Right lung (tissue), 5 donors: Measurements from ENCODE around the gene S100A12. TPM values are rescaled to one million over a fixed set of nuclear protein-coding genes. Genes with fewer than 3 reads are reported as not detected.

Experiments
- DNase-seq, 2 donors: peaks; one replicate each; pipeline ENCODE4 v3.0.0-alpha.2; 2013
- polyA plus RNA-seq, 5 donors: library from polyadenylated mRNA; unstranded; fragments of 120-200 nt; gene quantifications; one replicate each; pipeline versions ENCODE4 v1.2.1 to v1.2.3, GENCODE V29; 2013; ENCODE audit warnings: inconsistent platforms in 1 of 5, low replicate concordance in 1 of 5; ENCODE audit not compliant: insufficient read length in 5 of 5, insufficient read depth in 1 of 5

S100A12 gene
- polyA plus RNA-seq, 5 donors, result 1.2 to 3.8 (median 3.0) TPM

DNA sequence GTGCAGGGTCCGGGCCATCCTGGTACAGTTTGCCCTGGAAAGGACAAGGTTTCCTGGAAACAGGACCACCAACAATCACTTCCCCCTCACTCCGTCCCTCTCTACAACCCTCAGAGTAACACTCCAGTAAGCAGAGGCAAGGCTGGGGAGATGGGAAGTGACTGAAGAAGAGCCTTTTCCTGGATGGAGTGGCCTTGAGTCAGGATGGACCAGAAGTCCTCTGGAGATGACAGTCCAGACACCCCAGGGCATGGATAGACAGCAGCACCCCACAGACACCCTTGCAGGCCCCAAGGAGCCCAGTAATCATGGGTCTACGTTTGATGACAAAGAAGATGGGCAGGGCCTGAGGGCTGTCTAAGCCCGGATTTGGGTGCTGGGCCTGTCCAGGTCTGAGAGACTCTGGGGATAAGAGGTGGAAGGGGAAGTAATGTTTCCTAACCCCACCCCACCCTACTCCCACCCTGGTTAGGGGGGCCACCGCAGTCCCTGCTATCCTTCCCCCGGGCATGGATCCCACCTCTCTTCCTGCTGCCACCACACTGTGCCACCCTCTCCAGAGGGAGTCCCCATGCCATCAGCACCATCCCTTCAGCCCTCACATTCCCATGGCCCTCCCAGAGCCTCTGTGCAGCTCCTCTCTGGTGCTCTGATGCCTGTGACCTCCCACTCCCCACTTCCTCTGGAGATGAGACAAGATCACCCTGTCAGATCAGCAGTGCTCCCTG lies 22.7 kb upstream of the S100A12 start:
- no peak for DNase-seq

DNA sequence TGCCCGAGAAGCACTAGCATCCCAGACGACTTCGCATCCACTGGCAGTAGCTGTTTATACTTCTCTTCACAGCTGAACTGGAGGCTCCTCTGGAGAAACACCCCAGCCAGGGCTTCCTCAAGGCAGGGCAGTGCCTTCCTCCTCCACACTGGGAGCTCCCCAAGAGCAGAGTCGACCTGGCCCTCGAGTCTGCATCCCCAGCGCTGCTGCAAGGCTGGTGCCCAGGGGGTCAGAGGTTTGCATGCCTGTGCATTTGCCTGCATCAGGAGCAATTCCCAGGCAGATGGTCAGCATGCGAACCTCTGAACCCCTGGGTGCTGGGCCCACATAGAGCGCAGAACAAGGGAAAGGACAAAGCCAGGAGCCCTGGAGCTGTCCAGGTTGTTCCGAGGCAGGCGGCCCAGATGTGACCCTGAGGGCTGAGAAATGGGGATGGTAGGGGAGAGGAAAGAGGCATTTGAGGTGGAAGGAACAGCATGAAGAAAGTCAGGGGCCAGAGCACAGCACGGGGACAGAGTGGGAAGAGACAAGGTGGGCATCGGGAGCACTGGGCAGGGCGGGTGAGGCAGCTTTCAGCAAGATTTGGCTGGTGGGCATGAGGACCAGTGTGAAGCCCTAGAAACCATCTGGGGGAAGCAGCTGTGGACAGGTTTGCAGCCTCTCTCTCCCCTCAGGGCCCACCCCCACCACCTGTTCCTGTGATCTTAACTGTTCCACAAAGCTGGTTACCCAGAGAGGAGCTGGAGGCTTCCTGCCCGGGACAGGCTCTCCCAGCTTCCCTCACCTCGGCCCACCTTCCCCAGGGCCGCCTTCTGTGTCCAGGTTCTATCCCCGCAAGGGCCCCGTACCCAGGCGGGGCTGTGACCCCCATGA lies 21.9 kb upstream of the S100A12 start:
- no peak for DNase-seq

DNA sequence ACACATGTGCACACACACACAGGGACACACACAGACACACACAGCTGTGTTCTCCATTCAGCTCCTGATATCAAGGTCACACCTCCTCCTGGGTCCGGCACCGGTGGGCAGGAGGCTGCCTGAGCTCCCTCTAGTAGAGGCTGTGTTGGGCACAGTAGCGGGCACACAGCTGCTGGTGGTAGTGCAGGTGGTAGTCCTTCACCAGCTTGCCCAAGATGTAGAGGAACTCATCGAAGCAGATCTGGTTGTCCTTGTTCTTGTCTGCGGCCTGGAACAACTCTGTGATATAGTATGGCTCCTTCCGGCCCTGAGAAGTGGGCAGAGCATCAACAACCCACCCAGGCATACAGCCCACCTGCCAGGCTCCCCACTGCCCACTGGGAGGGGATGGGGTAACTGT lies 21.0 kb upstream of the S100A12 start:
- DNase-seq, result no peak

DNA sequence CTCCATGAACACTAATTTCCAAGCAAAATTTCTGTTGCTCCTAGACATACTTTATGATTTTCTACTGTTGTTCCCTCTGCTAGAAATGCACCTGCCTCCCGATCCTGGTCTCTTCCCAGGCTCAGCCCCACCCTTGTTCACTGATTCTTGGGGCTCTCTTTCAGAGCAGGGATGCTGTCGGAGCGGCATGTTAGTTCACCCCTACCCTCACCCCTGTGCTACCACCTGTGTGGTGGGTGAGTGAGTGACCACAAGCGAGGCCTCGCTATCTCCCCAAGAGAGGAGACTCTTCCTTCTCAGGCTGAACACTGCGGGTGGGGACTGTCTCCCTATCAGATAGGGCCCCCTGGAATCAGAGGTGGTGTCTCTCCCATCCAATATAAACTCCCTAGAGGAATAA lies 20.4 kb upstream of the S100A12 start:
- DNase-seq, result no peak

DNA sequence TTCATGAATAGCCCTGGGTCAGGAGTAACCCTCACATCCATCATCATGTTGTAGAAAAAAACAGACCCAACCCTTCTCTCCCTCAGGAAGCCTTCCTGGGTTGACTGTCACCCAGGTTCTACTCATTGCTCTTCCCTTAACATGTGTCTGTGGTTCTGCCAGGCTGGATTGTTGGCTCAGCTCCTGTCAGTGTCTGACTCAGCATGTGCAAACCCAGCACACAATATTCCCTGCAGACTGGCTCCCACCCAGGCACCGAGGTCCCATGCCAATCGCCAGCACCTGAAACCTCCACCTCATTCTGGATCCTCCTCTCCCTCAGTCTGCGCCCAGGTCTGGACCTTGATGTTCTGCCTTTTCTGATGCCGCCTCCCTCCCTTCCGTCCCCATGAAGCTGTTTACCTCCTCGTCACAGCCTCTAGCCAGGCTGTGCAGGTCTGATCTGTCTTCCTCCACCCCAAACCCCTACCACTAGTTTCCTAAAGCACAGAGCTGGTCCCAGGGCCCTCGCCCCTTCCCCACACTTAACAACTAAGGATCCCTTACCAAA lies 19.8 kb upstream of the S100A12 start:
- DNase-seq, result no peak

DNA sequence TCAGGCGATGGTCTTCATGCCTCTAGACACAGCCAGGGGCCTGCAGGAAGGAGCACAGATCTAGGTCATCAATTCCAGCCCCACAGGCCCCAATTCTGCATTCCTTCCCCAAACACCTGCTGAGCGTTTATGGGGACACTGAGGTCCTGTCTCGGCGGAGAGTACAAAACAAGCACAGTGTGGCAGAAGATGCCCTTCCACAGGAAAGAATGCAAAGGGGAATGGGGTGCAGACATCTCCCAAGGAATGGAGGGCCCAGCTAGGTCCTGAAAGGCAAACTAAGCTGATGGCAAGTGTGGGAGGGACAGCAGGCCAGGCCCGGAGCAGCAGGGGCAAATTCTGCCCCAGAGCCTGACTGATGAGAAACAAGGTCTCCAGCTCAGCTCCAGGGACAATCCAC lies 19.0 kb upstream of the S100A12 start:
- DNase-seq, result no peak

DNA sequence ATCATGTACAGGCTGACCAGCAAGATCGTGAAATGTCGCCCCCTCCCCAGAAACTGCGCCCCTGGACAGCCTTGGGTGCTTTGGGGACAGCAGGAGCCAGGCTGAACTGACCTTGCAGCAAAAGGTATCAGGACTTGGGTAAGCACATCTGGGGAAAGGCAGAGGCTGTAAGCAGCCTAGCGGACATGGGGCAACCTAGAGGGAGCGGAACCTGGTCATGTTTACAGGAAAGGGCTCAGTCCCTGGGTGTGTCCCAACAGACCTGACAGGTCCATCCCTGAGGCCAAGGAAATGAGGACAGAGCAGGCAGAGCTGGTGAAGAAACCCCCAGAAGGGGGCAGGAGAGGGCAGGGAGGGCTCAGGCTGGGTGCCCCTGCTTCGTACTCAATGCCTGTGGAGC lies 18.5 kb upstream of the S100A12 start:
- DNase-seq, result no peak

DNA sequence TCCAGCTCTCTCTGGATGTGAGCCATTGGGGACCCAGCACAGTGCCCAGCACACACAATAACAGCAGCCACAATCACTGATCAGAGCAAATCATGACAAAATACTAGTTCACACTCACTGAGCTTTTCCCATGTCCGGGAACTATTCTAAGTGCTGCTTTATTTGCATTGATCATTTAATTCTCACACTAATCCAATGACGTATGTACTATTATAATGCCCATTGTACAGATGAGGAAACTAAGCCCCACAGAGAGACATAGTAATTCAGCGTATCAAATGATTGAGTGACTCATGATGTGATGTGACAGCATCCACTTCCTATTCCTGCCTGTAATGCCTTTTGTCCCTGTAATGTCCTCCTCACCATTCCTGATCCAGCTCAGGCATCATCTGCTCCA lies 17.4 kb upstream of the S100A12 start:
- DNase-seq, result no peak

DNA sequence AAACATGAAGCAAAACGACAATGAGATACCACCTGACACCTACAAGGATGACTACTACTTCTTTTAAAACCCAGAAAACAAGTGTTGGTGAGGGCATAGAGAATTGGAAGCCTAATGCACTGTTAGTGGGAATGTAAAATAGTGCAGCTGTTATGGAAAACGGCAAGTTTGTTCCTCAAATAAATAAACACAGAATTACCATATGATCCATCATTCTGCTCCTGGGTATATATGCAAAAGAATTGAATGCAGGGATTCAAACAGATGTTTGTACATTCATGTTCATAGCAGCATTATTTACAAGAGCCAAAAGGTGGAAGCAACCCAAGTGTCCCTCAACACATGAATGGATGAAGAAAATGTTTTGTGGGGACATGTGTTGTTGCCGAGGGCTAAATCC lies 16.8 kb upstream of the S100A12 start:
- DNase-seq, result no peak

DNA sequence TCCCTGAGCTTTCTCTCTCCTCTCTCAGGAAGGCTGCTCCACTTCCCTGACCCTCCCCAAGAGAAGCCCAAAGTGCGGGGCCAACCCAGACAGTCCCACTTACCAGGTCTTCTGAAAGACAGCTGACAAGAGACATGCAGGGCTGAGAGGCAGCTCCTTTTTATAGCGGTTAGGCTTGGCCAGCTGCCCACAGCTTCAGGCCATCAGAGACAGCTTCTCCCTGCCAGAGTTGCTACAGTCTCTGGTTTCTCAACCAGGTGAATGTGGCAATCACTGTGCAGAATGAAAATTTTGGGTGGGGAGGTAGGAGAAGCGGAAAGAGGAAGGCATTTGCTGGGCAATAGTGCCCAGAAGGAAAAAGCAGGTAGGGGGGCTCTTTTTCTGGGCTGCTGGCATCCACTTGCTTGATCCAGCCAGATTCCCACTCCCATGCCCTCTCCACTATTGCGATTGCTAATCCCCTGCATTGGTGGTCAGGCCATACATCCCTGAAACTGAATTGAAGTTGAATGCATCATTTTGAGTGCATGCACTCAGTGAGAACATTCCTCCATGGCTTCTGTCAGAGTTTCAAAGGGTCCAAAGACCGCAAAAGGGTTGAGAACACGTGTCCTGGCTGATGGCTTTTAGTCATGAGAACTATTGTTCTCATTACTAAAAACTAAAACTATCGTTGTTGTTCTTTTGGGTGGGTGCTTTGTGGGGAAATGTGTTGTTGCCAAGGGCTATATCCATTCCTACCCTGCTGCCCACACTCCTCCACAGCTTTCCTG lies 15.7 kb upstream of the S100A12 start, which contains the start of gene S100A8:
Gene S100A8, minus strand, starts transcription at position 136 of the 773 bp plus-strand sequence. CDS start 538 bp downstream, outside the sequence.
- peak in 1 of 2 donors; percentile 1 for DNase-seq

DNA sequence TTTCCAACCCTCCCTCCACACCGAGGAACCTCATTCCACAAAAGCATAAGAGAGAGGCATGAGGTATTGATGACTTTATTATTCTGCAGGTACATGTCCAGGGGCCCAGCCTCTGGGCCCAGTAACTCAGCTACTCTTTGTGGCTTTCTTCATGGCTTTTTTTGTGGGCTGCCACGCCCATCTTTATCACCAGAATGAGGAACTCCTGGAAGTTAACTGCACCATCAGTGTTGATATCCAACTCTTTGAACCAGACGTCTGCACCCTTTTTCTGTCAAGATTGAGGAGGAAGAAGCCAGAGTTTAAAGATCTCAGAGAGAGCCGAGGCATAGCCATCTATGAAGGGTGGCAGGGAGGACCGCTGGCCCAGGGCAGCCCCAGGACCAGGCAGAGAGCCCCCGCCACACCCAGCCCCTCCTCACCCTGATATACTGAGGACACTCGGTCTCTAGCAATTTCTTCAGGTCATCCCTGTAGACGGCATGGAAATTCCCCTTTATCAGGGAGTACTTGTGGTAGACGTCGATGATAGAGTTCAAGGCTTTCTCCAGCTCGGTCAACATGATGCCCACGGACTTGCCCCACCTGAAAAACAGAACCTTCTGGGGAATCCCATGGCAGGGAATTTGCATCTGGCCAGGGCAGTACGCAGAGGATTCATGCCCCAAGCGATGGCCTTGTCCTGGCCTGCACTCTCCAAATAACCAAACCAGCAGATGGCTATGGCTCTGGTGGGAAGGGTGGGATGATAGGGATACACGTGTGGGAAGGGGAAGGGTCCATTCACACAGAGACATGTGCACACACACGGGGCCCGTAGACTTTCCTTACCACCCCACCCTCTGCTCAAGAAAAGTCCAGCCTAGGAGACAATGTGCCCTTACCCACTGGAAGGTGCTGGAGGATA lies 14.8 kb upstream of the S100A12 start:
- no peak for DNase-seq

DNA sequence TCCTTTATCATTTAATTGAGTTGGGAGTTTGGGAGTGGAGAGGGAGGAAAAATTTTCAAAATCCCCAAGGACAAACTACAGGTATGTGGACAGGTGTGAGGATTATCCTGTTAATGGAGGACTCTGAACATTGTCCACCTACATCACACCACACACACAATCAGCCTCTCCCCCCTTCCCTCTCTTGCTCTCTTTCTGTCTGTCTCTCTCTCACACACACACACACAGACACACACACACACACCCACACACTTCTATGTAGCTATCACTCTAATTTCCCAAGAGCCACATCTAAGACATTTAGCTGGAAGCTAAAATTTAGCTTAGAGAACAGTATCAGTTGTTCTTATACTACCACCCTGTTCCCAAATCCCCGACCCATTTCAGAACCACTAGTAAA lies 14.0 kb upstream of the S100A12 start:
- DNase-seq, result no peak

DNA sequence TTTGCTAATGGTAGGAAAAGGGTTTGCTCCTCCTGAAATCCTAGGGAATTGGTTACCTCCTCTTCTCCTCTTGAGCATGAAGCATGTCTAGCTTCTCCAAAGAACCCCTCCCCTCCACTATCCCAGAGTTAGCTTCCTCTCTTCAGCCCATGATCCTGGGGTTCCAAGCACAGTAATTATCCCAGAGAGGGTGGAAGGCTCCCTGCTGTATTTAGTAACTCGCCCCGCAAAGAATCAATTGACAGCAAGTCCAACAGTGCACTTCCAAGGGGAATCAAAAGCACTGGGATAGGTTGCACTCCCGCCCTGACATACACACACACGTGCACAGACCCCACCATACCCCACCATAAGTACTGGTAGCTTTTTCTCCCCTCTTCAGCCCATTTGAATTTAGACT lies 12.4 kb upstream of the S100A12 start:
- no peak for DNase-seq

DNA sequence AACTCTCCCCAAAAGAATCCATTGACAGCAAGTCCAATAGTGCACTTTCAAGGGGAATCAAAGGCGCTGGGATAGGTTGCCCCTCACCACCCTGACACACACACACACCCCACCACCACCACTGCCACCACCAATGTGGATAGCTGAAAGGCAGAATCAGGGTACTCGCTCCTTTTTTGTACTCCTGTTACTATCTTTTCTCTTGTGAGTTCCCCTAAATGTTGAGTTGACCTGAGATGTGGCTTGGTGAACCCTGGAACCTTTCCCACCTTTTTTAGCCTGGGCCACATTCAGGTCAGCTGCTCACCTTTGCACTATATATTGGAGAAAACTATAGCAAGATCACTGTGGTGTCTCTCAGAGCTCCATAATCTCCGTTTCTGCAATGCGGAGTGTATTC lies 11.6 kb upstream of the S100A12 start:
- DNase-seq, result no peak

DNA sequence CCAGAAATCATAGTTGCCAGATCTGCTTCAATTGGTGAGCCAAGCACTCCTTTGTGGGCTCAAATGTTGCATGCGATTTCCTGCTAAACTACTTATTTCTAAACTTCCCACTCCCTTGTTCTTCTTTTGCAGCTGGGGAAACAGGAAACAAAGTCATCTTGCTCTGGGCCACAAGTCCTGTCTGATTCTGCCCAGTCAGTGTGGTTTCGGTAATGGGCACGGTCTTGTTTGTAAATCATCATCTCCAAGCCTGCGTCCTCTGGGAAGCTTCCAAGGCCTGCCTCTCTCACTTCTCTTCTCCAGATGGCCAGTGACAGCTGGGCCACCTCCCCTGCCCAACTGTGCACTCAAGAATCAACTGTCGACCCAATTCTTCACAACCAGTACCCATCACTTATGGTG lies 11.1 kb upstream of the S100A12 start:
- no peak for DNase-seq

DNA sequence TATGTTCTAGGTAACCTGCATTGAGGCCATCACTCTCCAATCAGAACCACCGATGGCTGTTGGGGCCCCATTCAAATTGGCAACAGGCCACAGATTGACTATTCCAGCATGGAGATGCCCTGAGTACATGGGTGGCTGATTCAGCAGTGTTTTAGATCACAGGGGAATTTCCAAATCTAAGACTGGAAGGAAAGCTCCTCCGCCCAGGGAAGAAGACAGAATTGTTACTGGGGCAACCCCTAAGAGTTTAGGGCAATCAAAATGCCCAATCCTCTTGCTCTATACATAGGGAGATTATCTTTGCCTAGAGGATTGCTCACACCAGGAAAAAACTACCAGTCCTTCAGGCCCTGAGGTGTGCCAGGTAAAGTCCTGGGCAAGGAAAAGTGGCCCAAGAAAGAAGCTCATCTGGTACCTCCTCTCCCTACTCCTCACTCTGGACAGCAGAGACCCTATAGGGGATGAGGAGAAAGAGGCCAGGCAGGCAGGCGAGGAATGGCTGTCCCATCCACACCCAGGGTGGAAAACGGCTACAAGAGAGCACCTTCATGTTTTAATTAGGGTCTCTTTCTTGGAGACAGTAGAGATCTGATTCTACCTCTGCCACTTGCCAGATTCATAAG lies 9.6 kb upstream of the S100A12 start:
- no peak for DNase-seq

DNA sequence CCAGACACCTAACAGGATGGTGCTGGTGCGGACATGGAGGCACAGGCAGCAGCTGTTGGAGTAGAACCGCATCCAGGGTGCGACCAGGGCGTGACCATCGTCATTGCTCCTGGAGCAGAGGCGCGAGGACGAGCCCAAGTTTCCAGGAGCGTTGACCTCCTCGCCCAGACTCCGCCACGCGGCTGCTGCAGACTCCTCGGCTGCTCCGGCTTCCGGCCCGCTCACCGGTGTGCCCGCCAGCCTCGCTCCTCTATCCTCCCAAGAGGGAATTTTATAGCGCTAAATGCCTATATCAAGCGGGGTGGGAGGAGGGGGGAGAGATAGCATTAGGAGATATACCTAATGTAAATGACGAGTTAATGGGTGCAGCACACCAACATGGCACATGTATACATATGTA lies 5.3 kb upstream of the S100A12 start:
- no peak for DNase-seq

DNA sequence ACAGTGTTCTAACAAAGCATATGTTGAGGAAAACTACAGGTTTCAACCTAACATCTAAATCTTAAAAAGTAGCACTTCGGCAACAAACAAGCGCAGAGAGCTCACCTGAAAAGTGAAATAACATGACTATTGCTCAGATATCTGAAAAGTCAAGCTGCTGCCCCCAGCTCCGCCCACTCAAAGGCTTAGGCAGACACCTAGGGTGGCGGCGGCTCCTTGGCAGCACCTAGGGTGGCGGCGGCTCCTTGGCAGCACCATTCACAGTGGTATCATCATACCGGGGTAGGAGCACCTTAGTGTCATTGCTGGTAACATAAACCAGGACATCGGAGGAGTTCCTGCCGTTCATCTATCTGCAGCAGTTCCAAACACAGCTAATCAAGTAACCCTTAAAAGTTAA lies 4.2 kb upstream of the S100A12 start:
- DNase-seq, result no peak

DNA sequence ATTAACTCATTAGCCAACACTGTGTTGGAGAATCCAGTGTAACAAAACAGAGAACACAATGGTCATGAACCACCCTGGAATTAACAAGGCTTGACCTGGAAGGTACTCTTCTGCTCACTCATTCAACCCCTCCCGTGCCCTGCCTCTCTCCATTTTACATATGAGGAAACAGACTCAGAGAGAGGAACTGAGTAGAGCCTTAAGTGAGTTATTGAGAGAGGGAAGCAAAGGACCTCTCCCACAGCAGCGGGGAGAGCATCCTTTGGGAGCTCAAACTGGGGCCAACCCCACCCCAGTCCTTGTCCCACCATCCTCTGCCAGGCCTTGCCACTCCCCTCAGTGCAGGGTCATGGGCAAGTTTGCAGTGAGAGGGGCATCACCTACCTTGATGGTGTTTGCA lies 1.4 kb downstream of the S100A12 start:
- DNase-seq, result no peak

DNA sequence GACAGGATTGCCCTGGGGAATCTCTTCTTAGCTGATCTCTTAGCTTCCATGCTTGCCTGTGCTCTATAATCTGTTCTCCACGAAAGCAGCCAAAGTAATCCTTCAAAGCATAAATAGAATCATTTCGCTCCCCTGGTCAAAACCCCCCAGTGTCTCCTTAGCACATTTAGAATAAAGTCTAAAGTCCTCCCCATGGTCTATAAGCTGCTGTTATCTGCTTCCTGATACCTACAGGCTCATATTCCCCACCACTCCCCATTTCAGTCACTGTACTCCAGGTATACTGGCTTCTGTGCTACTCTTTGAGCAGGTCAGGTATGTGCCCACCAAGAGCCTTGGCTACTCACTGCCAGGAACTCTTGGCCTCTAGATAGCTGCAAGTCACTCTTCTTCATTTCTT lies 2.9 kb downstream of the S100A12 start:
- no peak for DNase-seq

DNA sequence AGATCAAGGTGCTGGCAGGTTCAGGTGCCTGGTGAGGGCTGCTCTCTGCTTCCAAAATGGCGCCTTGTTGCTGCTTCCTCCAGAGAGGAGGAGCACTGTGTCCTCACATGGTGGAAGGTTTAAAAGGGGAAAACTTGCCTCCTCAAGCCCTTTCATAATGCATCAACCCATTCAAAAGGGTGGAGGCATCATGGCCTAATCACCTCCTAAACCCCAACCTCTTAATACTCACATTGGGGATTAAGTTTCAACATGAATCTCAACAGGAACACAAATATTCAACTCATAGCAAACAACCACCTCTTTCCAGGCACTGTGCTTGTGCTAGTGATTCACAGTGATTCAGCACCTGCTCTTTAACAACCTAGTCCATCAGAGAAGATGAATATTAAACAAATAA lies 4.2 kb downstream of the S100A12 start:
- DNase-seq, result no peak
